PC-3 (cell line): ENCODE measurements around the gene GPC6.

Experiments used
- CTCF ChIP-seq: fragments of 300-600 bp; sonication (generic); conservative IDR thresholded peaks from 2 replicates; pipeline ENCODE4 v1.5.1; 2017; ENCODE audit warnings: antibody characterized with exemption, low read depth, mild to moderate bottlenecking, low read length
- EZH2 ChIP-seq: fragments of 300-600 bp; sonication (generic); IDR thresholded peaks from one replicate; pipeline ENCODE4 v1.6.1; 2017; ENCODE audit warnings: antibody characterized with exemption, mild to moderate bottlenecking, low read length; ENCODE audit not compliant: unreplicated experiment

GRCh38 chr13:94218537-94218936 lies 991.9 kb downstream of the GPC6 start:
- TF ChIP-seq EZH2, result no peak
- no peak for TF ChIP-seq CTCF
